Fibroblast of lung (primary cell): Measurements from ENCODE around the gene POU2F1. TPM values are rescaled to one million over a fixed set of nuclear protein-coding genes. Genes with fewer than 3 reads are reported as not detected.
A peak's percentile ranks its signal among the peaks of the same experiment; 100 is the strongest.

Experiments used
- DNase-seq, 2 donors: peaks; one replicate each; pipeline versions ENCODE4 v3.0.0 to v3.0.0-alpha.2; 2010; ENCODE audit warnings: low read depth in 2 of 2
- H2AFZ ChIP-seq: 2 replicates; pipeline ENCODE4 v1.5.1; 2012; ENCODE audit warnings: low read length, control low read depth, inconsistent platforms
- H3K27ac ChIP-seq: 2 replicates; pipeline ENCODE4 v1.5.1; 2011; ENCODE audit warnings: low read length, control low read depth; ENCODE audit not compliant: insufficient read depth
- H3K27me3 ChIP-seq: 2 replicates; pipeline ENCODE4 v1.5.1; 2011; ENCODE audit warnings: mild to moderate bottlenecking, low read length; ENCODE audit not compliant: control insufficient read depth, insufficient read depth
- H3K36me3 ChIP-seq: 2 replicates; pipeline ENCODE4 v1.5.1; 2011; ENCODE audit warnings: low read length; ENCODE audit not compliant: control insufficient read depth, insufficient read depth
- H3K4me1 ChIP-seq: 2 replicates; pipeline ENCODE4 v1.5.1; 2011; ENCODE audit warnings: low read length; ENCODE audit not compliant: control insufficient read depth, insufficient read depth; ENCODE audit errors: extremely low read depth
- H3K4me2 ChIP-seq: 2 replicates; pipeline ENCODE4 v1.5.1; 2011; ENCODE audit warnings: low read length, control low read depth; ENCODE audit not compliant: insufficient read depth; ENCODE audit errors: extremely low read depth
- H3K4me3 ChIP-seq, 4 experiments: fragments of 200-600 bp in 1 of 4; sonication (generic) in 1 of 4; replicated peaks in 1 of 4; 2 replicates each; pipeline ENCODE4 v1.5.1; 2011 to 2016; ENCODE audit warnings: low read length in 4 of 4, low read depth in 3 of 4, mild to moderate bottlenecking in 3 of 4, control low read depth in 2 of 4, inconsistent platforms in 1 of 4, mixed read lengths in 1 of 4; ENCODE audit not compliant: insufficient read depth in 1 of 4; ENCODE audit errors: control extremely low read depth in 1 of 4
- H3K79me2 ChIP-seq: 2 replicates; pipeline ENCODE4 v1.5.1; 2012; ENCODE audit warnings: mild to moderate bottlenecking, low read length, inconsistent platforms; ENCODE audit not compliant: control insufficient read depth, insufficient read depth
- H3K9ac ChIP-seq: 2 replicates; pipeline ENCODE4 v1.5.1; 2011; ENCODE audit warnings: mild to moderate bottlenecking, low read length, control low read depth; ENCODE audit not compliant: insufficient read depth
- H3K9me3 ChIP-seq: 2 replicates; pipeline ENCODE4 v1.5.1; 2012; ENCODE audit warnings: low read depth, low read length; ENCODE audit not compliant: control insufficient read depth, insufficient read depth
- H4K20me1 ChIP-seq: 2 replicates; pipeline ENCODE4 v1.5.1; 2011; ENCODE audit warnings: low read length; ENCODE audit not compliant: control insufficient read depth, insufficient read depth; ENCODE audit errors: extremely low read depth
- CTCF ChIP-seq, 2 donors: IDR thresholded peaks in 1 of 2; conservative IDR thresholded peaks in 1 of 2; 1 replicate in 1 of 2; 2 replicates in 1 of 2; pipeline ENCODE4 v1.5.1; 2011 to 2012; ENCODE audit warnings: low read length in 2 of 2, control low read depth in 1 of 2, inconsistent platforms in 1 of 2, low read depth in 1 of 2, mild to moderate bottlenecking in 1 of 2
- EZH2 ChIP-seq: IDR thresholded peaks from 2 replicates; pipeline ENCODE4 v1.5.1; 2012; ENCODE audit warnings: low read length, control low read depth, mild to moderate bottlenecking; ENCODE audit errors: missing control alignments
- polyA plus RNA-seq, 2 donors: library from polyadenylated mRNA; depleted of rRNA in 1 of 2; stranded (reverse) in 1 of 2; unstranded in 1 of 2; fragments of >200 nt; gene quantifications; 2 replicates each; pipeline ENCODE4 v1.2.1, GENCODE V29; 2011 to 2012; ENCODE audit warnings: missing spikeins in 1 of 2
- total RNA-seq: library from RNA; depleted of rRNA; stranded (reverse); fragments of >200 nt; gene quantifications from 2 replicates; pipeline ENCODE4 v1.2.1, GENCODE V29; 2014

The POU2F1 gene
- total and polyA plus RNA-seq, 2 donors (not counting 1 experiment from before 2014, with no cell fraction given), result 3.5 to 4.3 TPM

DNA sequence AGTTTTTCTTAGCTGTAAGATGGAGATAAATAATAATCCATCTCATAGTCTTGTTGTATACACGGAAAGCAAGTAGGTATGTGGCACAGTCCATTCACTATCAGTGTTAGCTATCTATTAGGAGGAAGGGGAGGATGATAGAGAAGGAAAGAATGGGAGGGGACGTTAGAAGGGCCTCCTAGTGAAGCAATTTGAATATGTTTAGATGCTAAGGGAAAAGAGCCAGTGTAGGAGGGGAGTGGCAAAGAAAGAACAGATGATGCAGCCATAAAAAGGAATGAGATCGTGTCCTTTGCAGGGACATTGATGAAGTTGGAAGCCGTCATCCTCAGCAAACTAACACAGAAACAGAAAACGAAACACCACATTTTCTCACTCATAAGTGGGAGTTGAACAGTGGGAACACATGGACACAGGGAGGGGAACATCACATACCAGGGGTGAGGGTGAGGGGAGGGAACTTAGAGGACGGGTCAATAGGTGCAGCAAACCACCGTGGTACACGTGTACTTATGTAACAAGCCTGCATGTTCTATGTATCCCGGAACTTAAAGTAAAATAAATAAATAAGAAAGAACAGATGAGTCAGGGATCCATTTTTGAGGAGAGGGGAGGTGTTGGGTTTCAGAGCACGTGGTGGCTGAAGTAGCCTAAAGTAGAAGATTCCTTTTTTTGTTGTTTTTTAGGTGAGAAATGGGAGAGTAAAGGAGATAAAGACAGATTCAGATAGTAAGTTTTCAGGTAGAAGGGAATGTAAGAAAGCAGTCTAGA lies 124.1 kb downstream of the POU2F1 start:
- Histone ChIP-seq H2AFZ (no peak overlapping the region), H3K4me1 (no peaks in the 10 kb centered on the region), H3K36me3 (no peaks in the 10 kb centered on the region), H3K9me3 (no peaks in the 10 kb centered on the region), H3K79me2 (no peaks in the 10 kb centered on the region), H3K4me2 (no peak overlapping the region), H3K9ac (no peak overlapping the region), H4K20me1 (no peaks in the 10 kb centered on the region), H3K4me3 (no peak overlapping the region), H3K27ac (no peak overlapping the region), H3K27me3 (no peaks in the 10 kb centered on the region)
- no peak for TF ChIP-seq EZH2
- no peak for TF ChIP-seq CTCF (conservative IDR thresholded peaks at IDR 0.05 in 1 of 2, IDR thresholded peaks at IDR 0.05 in 1 of 2; ENCODE audit: low read depth in 1 of 2, low read length in 2 of 2)
- peak; percentile 44 to 49 for DNase-seq

- H3K27ac ChIP-seq, result no peak overlapping the region
- no peaks in the 10 kb centered on the region for H3K9me3 ChIP-seq
- H3K4me3 ChIP-seq, result no peak overlapping the region
- no peaks in the 10 kb centered on the region for H4K20me1 ChIP-seq
- no peaks in the 10 kb centered on the region for H3K4me1 ChIP-seq
- no peak for TF ChIP-seq CTCF (conservative IDR thresholded peaks at IDR 0.05 in 1 of 2, IDR thresholded peaks at IDR 0.05 in 1 of 2; ENCODE audit: low read depth in 1 of 2, low read length in 2 of 2)
- TF ChIP-seq EZH2, result no peak
- H3K27me3 ChIP-seq, result no peaks in the 10 kb centered on the region
- no peak overlapping the region for H3K9ac ChIP-seq
- no peak overlapping the region for H3K4me2 ChIP-seq
- H3K36me3 ChIP-seq, result no peaks in the 10 kb centered on the region
- H3K79me2 ChIP-seq, result no peaks in the 10 kb centered on the region
- peak in 1 of 2 donors; percentile 5 for DNase-seq
- no peak overlapping the region for H2AFZ ChIP-seq
Observed at GRCh38 chr1:167345386-167345733, 124.7 kb downstream of the POU2F1 start.

DNA sequence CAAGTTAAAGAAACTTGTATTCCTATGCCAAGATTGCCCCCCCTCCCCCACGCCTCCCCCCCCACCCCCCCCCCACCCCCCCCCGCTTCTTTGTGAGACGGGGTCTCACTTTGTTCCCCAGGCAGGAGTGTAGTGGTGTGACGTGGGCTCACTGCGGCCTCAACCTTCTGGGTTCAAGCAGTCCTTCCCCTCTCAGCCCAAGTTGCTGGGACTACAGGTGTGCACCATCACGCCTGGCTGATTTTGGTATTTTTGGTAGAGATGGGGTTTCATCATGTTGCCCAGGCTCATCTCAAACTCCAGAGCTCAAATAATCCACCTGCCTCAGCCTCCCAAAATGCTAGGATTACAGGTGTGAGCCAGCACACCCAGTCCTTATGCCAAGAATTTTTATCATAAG lies 136.6 kb downstream of the POU2F1 start:
- TF ChIP-seq EZH2 (no peak), CTCF (conservative IDR thresholded peaks at IDR 0.05 in 1 of 2, IDR thresholded peaks at IDR 0.05 in 1 of 2; ENCODE audit: low read depth in 1 of 2, low read length in 2 of 2) (no peak)
- no peaks in the 10 kb centered on the region for H3K4me1 ChIP-seq
- H3K27ac ChIP-seq, result no peak overlapping the region
- H3K9ac ChIP-seq, result no peak overlapping the region
- H3K79me2 ChIP-seq, result no peaks in the 10 kb centered on the region
- H2AFZ ChIP-seq, result no peak overlapping the region
- no peak overlapping the region for H3K4me2 ChIP-seq
- no peaks in the 10 kb centered on the region for H4K20me1 ChIP-seq
- no peaks in the 10 kb centered on the region for H3K27me3 ChIP-seq
- H3K9me3 ChIP-seq, result no peaks in the 10 kb centered on the region
- H3K36me3 ChIP-seq, result no peaks in the 10 kb centered on the region
- DNase-seq, result no peak
- H3K4me3 ChIP-seq, result no peak overlapping the region
